Stimulated activated CD8-positive, alpha-beta memory T cell treated with anti-CD3 and anti-CD28 coated beads, Interleukin-12 subunit alpha, Interleukin-12 subunit beta, amount 100 ng/mL, for 1 hour (primary cell): ENCODE measurements around the gene TLX2.

Experiments
- DNase-seq: peaks from one replicate; pipeline ENCODE4 v3.0.0-alpha.2; 2020; ENCODE audit warnings: low read depth

The TLX2 gene

DNA sequence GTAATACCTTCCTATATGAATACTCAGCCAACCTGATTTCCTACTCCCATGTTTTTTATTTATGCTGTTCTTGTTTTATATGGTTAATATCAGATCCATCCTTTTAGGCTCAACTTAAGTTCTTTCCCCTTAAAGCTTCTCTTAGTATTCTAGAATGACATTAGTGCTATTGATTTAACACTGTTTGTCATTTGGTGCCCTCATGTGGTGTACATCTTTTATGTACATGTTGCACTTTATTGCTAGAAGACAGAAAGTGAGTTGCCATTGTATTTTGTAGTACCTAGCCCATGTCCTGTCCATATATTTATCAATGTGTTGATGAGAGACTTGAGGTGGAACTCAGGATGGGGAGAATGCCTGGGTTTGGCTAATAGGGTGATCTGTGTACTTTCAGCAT, 18.0 kb downstream of the TLX2 start:
- no peak for DNase-seq

DNA sequence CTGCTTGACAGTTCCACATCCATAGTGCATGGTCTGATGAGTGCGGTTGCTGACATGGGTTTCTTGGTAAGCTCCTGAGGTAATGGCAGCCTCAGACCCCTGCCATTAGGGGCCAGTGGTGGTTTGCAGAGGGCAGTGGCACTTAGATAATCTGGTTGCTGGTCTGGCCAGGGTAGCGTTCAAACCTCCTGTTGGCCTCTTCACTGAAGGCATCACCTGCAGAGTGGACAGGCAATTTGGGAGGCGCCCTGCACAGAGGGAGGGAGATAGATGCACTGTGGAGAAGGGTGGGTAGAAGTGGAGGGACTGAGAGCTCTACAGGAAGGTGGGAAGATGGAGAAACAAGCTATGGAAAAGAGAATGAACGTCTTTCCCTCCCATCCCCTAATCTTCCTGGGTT, 19.2 kb downstream of the TLX2 start:
- DNase-seq, result no peak

DNA sequence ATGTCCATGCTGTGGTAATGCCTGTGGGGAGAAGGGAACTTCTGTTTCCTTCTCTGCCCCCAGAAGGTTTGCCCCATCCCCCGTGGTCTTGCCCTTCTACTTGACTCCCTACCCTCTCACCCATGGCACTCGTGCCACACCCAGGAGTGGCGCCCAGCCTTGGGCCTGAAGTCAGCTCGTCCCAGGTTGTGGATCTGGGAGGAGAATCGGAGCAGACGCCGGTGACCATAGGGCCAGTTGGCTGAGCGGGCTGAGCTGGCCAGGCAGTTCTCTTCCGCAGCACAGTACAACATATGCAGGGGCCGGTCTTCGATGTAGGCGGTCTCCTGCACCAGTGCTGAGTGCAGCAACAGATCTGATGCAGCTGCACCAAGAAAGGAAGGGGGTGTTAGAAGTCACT, 20.2 kb downstream of the TLX2 start:
- no peak for DNase-seq

DNA sequence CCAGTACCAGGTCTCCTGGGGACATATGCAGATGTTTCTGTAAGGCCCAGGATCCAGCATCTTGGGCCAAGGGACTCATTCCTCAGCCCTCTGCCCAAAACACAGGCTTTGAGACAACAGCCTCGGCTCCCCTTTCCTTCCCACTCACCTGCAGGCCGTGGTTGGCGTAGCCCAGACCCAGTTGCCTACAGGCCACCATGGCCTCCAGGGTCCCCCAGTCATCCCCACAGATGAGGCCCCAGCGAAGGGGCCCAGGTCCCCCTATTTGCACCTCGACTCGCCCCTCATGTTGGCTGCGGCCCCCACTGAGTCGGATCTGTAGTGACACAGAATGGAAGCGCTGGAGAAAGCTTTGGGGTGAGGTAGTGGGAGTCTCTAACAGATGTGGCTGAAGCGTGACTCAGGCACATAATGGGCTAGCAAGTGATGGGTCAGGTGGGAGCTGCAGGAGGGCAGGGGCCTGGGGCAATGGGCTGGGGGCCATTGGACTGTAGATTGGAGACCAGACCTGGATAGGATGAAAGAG, 21.3 kb downstream of the TLX2 start:
- DNase-seq, result no peak

DNA sequence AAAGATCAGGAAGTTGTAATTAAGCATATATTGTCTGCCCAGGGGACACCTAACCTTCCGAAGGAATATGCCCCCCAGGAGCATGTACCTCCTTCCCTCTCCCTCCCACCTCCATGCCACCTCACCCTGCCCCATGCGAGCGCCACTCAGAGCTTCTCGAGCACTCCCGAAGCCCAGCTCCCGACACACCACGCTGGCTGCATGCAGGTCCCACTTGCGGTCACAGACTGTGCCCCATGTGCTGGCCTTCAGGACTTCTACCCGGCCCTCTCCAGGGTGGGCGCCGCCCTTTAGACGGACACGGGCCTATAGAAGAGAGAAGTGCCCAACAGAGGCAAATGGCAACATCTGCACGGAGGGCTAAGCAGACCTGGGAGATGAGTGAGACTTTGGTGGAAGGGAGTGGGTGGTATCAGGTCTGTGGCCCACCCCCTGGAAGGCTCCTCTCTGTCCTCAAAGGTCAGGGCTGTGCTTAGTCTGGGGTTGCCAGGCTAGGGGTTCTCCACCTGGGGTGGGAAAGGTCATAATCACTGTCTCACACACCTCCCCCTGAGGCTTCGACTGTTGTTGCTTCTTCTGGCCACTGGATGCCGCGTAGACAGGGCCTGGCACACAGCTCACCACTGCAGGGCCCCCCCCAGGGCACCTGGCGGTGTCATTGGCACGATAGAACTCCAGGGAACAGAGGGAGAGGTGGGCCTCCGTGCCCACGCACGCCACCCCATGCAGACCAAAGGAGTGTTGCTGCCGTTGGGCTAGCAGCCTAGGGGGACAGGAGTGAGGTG, 22.1 kb downstream of the TLX2 start:
- no peak for DNase-seq

DNA sequence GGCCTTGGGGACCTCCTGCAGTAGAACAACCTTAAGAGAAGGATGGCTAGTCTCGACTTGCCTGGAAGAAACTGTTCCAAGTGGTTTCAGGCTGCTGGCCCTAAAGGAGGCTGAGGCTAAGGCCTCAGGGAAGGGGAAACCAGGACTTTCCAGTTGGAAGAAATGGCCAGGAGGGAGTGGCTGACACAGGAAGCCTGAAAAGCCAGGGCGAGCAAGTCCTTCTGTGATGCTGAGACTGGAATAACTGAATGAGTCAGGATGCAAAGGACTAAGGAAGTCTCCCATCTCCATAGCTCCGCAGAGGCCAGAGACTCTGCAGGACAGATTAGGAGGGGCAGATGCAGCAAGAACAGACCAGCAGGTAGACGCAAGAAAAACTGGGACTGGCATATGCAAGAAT, 22.9 kb downstream of the TLX2 start:
- DNase-seq, result no peak

DNA sequence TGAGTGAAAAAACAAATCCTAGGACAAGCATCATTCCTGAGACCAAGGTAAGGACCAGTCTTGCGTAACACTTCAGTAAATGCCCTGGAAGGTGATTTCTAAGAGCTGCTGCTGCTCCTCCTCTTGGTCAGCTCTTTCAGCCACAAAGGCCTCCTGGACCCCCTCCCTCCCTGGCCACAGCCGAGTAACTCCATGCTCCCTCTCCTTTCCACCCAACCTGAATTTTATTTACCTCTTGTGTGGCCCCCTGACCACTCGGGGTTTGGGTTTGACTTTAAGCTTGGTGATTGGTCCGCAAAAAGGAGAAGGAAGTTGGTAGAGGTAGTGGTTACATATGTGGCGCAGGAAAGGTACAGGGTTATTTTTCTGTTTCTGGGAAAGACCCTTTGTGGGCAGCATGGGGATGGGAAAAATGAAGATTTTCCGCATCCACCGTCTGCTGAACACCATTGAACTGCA, 24.7 kb downstream of the TLX2 start:
- DNase-seq, result no peak

DNA sequence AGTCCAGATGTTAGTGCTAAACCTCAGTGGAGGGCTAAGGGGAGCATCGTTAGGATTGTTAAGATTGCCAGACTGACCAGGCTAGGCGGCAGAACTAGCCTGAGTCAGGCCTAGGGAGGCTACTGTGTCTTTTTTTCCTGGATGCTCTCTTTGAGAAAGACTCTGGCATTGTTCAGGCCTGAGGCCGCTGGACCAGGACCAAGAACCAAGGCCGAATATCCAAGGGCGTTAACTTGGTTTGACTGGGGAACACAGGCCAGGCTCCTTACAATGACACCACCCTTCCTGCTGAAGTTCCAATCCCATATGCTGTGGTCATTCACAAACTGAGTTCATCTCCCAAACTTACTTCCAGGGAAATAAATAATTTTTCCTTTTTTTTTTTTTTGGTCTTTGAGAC, 26.0 kb downstream of the TLX2 start:
- DNase-seq, result no peak

DNA sequence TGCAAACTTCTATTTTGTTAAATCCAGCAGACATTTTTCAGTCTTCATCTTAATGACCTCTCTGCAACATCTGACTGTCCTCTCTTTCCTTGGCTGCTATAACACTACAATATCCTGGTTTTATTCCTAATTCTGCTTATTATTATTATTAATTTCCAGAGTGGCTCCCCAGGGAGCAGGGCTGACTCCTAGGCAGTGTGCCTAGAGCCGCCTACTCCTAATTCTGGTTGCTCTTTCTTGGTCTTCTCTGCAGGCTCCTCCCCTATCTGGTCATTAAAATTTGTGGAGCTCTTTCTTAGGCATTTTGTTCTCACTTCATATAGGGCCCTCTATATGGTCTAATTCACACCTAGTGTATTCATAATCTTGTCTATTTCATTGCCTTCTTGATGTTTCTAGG, 28.7 kb downstream of the TLX2 start:
- no peak for DNase-seq

DNA sequence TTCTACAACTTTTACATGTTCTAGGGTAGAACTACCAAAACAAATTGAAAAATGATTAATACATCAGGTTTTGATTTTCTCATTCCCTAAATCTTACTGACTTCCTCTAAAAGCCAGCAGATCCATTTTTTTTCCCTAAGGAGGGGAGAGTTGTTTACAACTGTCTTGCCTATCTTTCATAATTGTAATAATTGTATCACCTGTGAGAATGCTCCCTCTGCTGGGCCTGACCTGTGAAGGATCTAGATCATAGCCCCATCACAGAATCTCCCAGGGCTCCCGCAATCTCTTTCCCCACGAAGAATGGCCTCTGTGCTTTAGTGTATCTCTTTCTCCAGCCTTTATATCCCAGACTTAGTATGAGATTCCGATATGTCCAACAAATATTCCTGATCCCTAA, 30.4 kb downstream of the TLX2 start:
- DNase-seq, result no peak

DNA sequence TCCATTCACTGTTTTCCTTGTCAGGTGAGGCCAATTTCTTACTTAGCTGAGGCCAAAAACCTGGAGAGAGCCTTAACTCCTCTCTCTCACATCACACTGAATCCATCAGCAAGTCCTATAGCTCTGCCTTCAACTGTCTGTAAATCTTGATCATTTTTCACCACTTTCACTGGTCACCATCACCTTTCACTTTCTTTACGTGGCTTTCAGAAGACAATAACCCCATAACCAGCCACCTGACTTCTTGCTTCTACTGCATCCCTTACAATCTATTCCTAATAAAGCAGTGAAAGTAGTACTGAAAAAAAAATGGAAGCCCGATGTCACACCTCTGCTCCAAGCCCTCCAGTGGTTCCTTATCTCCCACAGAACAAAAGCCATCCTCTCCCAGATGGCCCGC, 31.8 kb downstream of the TLX2 start:
- no peak for DNase-seq

DNA sequence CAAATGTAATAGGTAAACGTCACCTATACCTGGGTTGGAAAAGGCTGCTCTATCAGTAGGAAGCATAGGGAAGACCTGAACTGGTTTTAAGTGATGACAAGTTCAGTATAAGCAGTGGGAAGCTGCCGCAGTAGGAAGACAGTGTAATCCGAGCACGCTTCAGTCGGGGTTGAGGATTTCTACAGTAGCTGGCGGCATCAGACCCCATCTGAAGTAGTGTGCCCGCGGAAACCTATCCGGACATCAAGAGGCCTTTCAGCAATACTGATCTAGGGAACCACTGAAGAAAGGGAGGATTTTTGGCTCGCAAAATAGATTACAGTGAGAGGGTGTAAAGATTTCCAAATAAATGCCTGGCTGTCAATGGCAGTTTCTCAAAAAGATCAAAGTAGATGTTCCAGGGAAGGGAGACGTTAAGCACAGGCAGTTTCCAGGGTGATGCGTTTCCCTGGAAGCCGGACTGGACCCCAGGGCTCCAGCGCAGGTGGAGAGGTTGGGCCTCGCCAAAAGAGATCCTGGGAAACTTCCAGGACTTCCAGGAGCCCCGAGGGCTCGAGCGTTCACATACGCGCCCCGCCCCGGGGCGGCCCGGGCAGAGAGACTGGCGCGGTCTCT, 34.1 kb downstream of the TLX2 start:
- no peak for DNase-seq

DNA sequence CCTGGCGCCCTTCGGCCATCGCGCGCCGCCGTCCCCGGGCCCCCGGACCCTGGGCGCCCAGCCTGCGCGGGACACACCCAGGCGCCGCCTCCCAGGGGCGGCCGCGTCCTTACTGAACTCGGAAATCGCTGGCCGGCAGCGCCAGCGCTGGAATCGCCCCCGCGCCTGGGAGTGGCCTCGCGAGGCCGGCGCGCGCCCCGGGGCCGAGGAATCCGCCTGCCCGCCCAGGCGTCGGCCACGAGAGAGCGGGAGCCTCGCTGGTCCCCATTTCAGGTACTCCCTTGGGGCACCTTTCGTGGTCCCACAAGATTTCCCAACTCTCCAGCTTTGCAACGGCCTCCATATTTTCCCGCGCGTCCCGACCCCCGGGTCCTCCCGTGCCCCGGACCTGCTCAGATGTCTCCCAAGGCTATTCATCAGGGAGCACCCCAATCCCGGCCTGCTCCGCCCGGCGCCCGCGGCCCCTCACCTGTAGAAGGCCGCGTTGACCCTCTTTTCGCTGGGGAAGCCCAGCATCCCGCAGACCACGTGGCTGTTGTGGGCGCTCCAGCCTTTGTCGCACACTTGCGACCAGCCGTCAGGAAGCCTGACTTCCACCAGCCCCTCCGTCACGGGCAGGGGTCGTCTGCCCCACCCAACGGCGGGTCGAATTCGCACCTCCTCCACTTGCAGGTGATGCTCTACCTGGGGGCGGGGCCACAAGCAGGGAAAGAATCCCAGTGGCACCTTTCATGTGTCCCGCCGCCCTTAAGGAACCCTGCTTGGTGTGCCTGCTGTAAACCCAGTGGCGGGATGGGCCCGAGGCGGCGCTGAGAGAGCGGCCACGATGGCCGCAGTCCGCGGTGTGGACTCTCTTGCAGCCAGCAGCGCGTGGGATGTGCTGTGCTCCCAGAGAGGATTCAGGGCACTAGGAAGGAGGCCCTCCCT, 34.9 kb downstream of the TLX2 start:
- DNase-seq, result no peak

DNA sequence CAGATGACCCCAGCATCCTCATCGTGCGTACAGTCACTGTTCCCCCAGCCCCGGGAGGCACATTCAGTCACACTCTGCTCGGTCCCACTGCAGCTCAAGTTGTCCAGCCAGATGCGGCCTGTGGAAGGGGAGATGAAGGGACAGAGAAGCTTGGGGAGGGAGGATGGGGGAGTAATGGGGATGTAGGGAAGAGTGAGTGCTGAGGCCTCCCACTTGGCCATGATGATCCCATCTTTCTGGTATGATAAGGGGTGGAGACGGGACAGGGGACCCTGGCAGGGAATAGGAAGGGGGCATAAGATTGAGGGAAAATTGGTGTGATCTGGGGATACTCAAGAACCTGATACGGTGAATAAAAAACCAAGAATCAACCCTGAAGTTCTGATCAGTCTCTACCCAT, 36.0 kb downstream of the TLX2 start:
- DNase-seq, result no peak

DNA sequence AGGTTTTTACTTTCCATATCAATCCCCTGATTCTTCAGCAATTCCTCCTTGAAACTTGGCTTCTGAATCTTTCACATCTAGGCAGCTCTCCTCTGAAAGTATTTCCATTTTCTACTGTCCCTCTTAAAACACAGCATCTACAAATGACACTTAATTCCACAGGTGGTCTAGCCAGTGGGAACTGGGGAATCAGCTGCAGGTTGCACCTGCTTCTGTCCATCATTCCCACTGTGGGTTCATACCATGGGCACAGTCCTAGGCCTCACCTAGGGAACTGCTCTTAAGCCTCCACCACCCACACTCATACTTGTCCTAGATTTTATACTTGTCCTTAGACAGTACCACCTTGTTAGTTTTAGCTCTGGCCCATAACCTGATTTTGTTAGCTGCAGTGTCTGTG, 37.3 kb downstream of the TLX2 start:
- DNase-seq, result no peak

DNA sequence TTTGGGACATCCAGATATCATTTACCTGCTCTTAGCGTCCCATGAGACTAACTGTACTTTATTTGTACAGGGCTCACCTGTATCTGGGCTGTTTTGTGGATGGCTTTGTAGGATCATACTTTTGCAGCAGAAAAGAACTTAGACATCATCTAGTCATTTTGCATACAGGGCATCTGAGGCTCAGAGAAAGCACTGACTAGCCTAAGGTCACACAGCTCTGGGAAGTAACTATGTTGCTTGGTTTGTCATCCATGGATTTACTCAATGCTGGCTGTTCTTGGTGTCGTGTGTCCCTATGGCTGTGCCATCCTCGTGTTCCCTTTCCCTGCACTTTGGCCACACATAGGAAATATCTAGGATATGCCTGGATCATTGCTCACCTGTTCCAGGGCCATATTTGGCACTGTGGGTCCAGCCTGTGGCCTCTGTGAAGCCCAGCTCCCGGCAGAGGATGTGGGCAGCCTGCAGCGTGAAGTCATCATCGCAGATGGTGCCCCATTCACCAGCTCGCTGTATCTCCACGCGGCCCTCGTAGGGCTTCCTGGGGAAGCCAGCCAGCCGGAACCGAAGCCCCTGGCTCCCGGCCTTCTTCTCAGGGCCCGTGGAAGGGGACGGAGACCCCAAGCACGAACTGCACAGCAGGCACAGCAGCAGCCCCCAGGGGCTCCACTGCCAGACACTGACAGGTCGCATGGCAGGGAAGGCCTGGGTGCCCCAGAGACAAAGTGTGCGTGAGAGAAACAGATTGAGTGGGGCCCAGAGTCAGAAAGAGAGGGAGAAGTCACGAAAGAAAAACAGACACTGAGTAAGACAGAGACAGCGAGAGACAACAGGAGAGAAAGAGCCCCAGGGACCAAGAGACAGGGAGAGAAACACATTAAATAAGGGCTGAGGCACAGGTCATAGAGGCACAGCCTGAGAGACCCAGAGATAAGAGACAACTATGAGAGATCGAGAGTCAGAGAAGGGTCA, 38.0 kb downstream of the TLX2 start:
- DNase-seq, result no peak

DNA sequence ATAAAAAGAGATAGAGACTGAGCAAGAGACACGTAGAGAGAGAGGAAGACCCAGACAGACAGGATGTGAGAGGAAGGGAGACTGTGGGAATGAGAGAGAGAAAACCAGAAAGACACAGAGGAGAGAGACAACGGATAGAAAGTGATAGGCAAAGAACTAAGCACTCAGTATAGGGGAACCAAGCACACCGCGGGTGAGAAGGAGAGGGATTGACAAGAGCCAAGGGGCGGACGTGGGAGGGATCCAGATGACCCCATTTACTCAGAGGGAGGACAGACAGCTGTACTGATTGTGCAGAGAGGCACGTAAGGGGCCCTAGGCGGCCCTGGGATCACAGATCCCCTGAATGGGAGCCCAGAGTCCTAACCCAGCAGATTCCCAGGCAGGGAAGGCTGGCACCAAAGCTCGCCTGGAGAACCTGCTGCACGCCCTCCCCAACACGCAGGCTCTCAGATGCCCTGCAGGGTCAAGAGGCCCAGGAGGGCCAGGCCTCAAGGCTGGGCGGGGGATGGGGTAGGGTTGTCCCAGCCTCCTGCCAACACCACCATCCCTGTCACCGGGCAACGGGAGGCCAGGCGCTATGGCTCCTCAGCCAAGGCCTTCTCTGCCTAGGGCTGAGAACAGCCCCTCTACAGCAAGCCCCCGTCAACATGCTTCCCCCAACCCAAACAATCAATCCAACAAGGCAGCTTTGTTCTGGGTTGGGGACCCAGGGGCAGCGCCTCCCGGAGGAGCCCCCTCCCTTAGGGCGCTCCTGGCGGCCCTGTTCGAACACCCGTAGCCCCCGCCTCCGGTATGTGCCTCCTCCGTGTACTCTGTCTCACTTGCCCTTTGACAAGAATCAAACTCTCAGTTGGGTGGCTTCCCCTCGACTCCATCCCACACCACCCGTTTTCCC, 38.9 kb downstream of the TLX2 start:
- no peak for DNase-seq

DNA sequence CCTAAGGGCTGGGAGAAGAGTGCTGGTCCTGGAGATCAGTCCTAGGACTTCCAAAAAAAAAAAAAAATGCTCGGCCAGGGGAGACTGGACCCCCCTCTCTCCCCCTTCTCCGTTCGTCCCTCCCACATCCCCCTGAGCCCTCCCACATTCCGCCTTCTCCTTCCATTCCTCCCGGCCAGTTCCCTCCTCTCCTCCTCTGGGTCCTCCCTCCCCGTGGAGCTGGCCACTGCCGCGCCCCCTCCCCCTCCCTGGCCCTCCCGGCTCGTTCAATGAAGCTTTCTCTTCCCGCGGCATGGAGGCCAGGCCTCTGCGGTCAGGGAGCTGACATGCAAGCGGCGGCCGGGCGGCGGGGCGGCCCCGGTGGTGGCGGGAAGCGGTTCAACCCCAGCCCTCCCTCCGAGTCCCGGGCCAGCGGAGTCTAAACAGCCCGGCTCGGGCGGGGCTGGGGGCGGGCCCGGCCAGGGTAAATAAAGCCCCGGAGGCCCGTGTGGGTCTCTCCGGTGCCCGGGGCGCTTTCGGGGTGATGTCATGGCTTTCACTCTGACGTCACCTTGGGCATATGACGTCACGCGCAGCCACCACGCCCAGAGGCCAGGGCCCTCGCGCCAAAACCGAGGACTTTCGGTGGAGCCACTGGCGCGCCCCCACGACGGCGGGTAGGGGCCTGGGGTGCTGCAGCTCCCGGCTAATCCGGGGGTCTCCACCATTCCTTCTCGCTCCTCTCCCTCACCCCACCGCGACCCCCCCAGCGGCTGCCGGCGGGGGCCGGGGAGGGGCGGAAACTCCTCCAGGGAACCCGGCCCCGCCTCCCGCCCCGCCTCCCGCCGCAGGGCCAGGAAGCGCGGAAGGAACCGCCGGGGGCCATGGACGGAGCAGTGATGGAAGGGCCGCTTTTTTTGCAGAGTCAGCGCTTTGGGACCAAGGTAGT, 39.9 kb downstream of the TLX2 start, which contains the start of the genes DOK1 and LOXL3:
Gene DOK1, plus strand, starts transcription at position 829 of the 928 bp plus-strand sequence. Its CDS starts 35 bp downstream, at position 864.
Gene LOXL3, minus strand, starts transcription at position 51 of the 928 bp plus-strand sequence. CDS start 1,308 bp downstream, outside the sequence.
- DNase-seq, result peak; percentile 69
